Glomerular visceral epithelial cell (primary cell): Measurements from ENCODE around the gene MKLN1.
"Not testable (repeated sequence)": the region's sequence is repeated elsewhere in the genome, so short reads cannot be mapped to it uniquely, and the experiment has no call there.

Source experiments
- DNase-seq: peaks from one replicate; pipeline ENCODE4 v3.0.0-alpha.2; 2016; ENCODE audit errors: extremely low spot score

The MKLN1 gene

DNA sequence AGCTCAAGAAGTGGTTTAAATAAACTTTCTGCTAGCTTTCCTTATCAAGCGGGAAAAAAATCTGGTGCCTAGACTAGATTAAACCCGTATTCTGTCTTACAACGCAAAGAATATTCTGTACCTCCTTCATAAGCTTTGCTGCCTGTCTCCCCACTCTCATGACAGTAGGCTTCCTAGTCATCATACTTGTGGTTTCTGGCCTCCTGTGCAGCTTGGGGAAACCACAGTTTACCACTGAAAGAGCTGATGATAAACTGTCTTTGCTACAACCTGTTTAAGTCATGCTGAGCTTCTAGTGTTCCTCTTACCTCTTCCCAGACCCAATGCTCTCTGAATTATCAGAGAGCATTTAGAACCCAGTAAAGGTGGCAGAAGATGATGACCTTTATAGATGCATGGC is 173.7 kb downstream of the MKLN1 start:
- DNase-seq = peak; percentile 70

- DNase-seq = no peak
Measured at GRCh38 chr7:131501930-131502685, 174.4 kb downstream of the MKLN1 start.

DNA sequence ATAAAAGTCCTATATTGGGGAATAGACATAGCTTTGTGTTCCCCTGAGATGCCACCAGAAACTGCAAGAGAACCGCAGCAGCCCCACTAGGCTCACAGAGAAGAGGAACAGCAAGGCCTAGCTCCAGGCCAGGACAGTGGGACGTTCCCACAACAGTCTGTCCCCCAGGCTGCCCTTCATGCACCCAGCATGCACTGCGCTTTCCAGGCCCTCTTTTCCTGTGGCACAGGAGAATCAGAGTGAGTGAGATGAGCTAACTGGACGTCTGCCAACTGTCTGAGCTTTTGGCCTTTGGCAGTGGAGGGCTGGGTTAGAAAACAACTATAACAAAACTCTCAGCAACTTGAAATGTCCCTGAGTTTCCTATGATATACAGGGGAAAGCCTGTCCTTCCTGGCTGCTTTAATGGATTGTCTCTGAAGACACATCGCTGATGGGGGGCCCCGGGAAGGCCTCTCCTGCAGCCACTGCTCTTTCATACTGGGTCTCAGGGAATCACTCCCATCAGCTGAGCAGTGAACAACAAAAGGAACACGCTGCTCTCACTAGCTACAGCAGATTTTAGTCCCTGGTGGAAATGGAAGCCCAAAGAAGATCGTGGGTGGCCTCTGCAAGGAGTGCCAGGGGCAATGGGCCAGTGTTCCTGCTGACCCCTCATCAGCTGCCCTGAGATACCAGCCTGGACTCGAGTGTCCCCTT is 175.3 kb downstream of the MKLN1 start:
- DNase-seq = peak; percentile 60

DNA sequence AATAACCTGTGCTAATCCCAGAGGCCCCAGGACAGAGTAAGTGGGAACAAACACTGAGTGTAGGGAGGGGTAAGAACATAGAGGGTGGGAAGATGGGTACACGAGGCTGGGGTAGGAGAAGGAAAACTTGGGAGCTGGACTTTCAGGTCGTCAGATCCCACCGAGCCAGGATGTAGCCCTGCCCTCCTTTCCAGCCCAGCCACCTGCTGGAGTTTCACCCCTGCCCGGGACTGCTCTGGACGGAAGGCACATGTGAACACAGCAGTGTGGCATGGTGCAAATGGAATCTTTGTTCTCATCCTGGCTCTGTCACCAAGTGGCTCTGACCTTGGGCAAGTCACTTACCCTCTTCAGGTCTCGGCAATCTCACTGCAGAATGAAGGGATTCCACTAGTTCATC is 176.0 kb downstream of the MKLN1 start:
- DNase-seq = no peak

DNA sequence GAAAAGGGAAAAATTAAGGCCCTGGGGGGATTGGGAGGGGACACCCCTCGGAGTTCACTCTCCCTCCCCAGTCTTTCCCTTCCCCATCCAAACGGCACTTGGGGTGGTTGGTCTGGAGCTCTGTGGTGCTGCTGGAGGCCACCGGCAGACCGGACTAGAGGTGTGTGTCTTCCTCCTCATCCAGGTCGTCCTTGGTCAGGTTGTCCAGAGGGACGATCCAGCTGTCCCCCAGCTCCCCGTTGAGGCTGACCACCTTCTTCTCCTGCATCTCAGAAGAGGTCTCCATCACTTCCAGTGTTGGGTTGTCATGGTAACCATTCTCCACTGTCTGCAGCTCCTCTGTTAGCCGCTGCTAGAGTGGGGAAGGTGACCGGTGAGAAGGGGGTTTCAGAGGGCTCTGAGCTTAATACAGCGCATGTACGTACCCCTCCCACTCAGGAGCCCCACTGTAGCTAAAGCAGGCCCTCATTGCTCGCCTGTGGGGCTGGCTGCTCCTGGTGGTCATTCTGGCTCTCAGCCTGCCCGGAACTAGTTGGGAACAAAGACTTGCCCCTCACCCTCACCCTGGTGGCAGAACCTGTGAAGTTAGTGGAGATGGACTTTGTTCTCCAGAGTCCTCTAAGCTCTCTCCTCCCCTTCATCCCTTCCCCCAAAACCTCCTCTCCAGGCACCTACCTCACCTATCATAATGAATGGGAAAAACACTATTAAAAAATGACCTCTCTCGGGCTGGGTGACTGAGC is 176.7 kb downstream of the MKLN1 start:
- DNase-seq = no peak

DNA sequence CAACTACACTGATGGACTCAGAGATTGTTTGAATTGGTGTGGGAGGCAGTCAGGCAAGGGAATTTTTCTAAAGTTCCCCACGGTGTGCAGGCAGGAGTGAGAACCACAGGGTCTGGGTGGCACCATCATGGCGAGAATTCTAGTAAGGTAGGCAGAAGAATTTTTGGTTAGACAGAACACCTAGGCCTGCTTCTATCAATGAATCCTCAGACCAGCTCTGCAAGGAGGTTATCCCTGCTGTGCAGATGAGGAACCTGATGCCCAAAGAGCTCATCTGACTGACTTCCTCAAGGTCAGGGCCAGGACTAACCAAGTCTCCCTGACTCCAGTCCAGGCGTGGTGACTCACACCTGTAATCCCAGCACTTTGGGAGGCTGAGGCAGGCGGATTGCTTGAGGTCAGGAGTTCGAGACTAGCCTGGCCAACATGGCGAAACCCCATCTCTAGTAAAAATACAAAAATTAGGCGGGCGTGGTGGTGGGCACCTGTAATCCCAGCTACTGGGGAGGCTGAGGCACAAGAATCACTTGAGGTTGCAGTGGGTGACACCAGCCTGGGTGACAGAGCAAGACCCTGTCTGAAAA is 177.5 kb downstream of the MKLN1 start:
- DNase-seq = not testable (repeated sequence)

- no peak for DNase-seq
Measured at GRCh38 chr7:131505636-131506557, 178.2 kb downstream of the MKLN1 start.

GRCh38 chr7:131506597-131506996 is 178.9 kb downstream of the MKLN1 start:
- no peak for DNase-seq

DNA sequence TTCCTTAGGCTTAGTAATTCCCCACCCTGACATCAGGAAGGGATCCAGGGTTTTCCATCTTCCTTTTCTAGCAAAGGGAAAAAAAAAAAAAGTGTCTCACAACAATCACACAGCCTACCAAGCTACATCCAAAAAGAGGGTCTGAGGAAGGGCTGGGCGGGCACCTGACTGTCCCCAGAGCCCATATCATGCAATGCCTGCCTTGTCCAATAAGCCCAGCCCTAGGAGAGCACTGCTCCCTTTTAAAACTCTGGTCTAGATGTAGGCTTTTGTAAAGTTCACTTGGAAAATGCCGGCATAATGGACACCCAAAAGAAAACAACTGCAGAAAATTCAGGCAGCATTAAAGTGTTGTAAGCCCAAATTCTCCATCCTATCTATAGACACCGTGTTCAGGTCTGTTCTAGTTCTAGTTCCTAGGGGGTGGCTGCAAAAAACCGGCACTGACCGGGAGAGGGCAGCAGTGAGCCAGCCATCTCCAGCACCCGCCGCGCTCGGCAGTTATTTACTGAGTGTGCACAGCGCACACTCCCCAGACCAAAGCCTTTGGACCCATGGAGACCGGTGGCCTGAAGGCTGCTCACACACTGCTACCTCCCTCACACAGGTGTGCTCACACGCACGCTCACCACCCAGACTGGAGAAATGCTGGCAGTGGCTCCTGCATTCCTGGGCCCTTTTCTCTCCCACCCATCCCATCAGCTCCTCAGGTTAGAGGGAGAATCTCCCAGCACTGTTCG is 180.1 kb downstream of the MKLN1 start:
- peak; percentile 71 for DNase-seq

DNA sequence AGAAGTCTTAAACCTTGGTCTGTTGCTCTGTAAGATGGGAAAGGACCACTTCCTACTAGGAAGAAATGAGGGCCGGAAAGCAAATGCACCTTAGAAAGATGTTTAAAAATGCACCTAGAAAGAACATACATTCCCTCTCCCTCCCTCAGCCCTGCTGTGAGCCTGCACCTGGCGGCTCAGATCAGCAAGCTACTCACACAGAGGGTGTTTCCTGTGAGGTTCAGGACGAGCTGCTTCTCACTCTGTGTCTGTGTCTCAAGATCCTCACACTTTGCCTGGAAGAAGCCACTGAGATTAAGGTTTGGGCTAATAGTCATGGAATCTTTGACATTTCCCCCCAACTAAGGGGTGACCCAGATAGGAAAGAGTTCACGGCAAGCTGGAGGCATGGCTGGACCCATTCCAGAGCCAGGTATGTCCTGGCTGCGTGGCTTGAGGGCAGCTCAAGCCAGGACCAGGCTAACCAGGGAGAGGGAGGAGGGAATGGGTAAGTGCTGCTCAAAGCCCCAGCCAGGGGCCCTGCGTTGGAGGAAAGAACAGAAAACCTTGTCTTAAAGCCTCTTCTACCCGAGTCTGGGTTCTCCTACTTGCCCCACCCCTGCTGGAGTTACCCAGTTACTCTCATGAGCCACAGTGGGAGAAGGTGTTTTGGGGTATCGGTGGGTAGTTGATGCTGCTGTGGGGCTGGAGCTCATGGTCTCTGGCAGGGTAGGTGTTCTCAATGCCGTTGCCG is 181.2 kb downstream of the MKLN1 start:
- DNase-seq = no peak

- DNase-seq = no peak
Measured at GRCh38 chr7:131509781-131510180, 182.1 kb downstream of the MKLN1 start.

GRCh38 chr7:131511071-131511470 is 183.4 kb downstream of the MKLN1 start:
- DNase-seq = no peak

DNA sequence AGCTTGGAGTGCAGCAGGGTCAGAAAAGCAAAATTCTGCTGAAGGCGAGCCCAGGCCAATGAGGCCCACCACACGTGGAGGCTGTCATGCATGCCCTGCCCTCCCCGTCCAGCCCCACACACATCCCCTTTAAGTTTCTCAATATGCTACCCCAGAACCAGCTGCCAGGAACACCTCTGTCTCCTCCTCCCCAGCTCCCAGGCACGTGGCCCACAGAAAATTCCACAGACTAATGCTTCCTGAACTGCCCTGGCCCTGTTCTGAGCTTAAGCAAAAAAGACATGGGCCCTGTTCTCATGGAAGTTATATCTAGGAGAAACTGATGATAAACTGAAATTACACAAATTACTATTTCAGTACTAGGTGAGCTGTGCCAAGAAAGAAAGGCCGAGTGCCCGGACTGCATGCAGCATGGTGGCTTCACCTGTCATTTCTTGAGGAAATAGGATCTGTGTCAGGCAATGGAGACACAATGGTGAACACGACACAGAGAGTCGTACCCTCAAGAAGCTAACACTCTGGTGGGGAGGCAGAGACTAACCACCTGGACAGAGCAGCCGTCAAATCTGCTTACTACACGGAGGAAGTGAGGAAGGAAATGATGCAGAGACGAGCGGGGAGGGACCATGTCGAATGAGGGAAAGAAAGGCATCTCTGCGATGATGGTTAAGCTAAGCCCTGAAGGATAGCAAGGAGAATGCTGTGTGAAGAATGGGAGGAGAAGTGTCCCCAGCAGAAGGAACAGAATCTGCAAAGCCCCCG is 184.3 kb downstream of the MKLN1 start:
- DNase-seq = no peak

- peak; percentile 83 for DNase-seq
Measured at GRCh38 chr7:131513245-131514061, 185.8 kb downstream of the MKLN1 start.

GRCh38 chr7:131515471-131515870 is 187.8 kb downstream of the MKLN1 start:
- not testable (repeated sequence) for DNase-seq

DNA sequence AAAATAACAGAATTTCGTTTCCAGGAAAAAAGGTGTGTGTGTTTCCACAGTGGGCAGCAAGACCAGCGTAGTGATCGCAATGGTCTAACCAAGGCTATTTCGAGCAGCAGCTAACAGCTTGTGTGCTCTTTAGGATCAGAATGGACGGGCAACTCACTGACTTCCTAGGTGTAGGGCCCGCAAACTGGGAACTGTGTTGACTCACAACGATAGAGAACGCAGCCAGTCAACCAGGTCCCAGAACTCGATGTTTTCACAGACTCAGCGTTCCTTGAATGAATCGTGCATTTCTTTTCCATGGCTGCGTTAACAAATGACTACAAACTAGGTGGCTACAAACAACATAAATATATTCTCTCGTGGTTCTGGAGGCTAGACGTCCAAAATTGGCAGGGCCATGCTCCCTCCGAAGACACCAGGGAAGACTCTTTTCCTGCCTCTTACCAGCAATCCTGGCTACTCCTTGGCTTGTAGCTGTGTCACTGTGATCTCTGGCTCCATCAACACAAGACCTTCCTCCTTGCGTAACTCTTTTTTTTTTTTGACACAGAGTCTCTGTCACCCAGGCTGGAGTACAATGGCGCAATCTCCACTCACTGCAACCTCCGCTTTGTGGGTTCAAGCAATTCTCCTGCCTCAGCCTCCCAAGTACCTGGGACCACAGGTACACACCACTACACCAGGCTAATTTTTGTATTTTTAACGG is 189.7 kb downstream of the MKLN1 start:
- DNase-seq = no peak

DNA sequence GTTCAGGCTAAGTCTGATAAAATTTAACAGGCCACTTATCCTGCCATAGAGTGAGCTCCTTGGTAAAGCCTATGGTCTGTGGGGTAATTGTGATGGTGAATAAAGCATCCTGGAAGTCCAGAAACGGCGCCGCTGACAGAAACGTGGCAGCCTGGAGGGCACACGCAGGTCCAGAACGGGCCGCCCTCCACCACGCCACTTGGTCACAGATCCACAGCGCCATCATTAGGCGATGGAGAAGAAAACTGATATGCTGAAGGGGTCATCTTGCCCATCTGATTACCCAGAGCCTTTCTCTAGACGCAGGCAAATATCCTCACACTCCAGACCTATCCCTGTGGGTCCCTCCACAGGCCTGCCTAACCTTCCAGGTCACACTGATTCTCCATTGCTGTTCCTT is 190.9 kb downstream of the MKLN1 start:
- no peak for DNase-seq
